ENCODE results near the gene ACOX1. TPM values are rescaled to one million over a fixed set of nuclear protein-coding genes. Genes with fewer than 3 reads are reported as not detected.

The ACOX1 gene
- total RNA-seq (27.7 and 43.0 TPM in 2 replicates), polyA plus RNA-seq (15.5 and 21.3 TPM in 2 replicates)

- H3K4me3 ChIP-seq = peak within 1 kb of the TSS; percentile 52
- H3K9me3 ChIP-seq (ENCODE audit: low read depth) = no peaks in the 10 kb centered on the region
- peak within 1 kb of the TSS; percentile 97 for H3K27ac ChIP-seq
- DNase-seq (ENCODE audit: low read depth in 1 of 2, low spot score in 1 of 2) = peak; percentile 98
- H3K36me3 ChIP-seq = no peaks in the 10 kb centered on the region
- H3K4me1 ChIP-seq (ENCODE audit: low read depth) = peaks cover 12% of the 10 kb centered on the region
- no peaks in the 10 kb centered on the region for H3K27me3 ChIP-seq
- peak; percentile 26 for TF ChIP-seq CTCF (IDR thresholded peaks at IDR 0.05; ENCODE audit: low read depth, low read length)
Measured at GRCh38 chr17:75978938-75979704, at the start of gene ACOX1, which contains the start of gene TEN1. Gene ACOX1, minus strand, starts transcription at chr17:75979166. Its CDS starts 93 bp downstream, at chr17:75979073. Gene TEN1, plus strand, starts transcription at chr17:75979240. Its CDS starts 6,953 bp downstream, at chr17:75986193.

GRCh38 chr17:76027159-76027839, 48.3 kb upstream of the ACOX1 start, which contains the start of gene EVPL:
Gene EVPL, minus strand, starts transcription at chr17:76027306. Its CDS starts 108 bp downstream, at chr17:76027198.
- no peak for DNase-seq (ENCODE audit: low read depth in 1 of 2, low spot score in 1 of 2)
- no peak for TF ChIP-seq CTCF (IDR thresholded peaks at IDR 0.05; ENCODE audit: low read depth, low read length)
- no peaks in the 10 kb centered on the region for H3K36me3 ChIP-seq
- H3K9me3 ChIP-seq (ENCODE audit: low read depth) = no peaks in the 10 kb centered on the region
- H3K27ac ChIP-seq = no peak within 1 kb of the TSS
- H3K4me3 ChIP-seq = no peak within 1 kb of the TSS
- peaks cover 12% of the 10 kb centered on the region for H3K4me1 ChIP-seq (ENCODE audit: low read depth)
- no peaks in the 10 kb centered on the region for H3K27me3 ChIP-seq

DNA sequence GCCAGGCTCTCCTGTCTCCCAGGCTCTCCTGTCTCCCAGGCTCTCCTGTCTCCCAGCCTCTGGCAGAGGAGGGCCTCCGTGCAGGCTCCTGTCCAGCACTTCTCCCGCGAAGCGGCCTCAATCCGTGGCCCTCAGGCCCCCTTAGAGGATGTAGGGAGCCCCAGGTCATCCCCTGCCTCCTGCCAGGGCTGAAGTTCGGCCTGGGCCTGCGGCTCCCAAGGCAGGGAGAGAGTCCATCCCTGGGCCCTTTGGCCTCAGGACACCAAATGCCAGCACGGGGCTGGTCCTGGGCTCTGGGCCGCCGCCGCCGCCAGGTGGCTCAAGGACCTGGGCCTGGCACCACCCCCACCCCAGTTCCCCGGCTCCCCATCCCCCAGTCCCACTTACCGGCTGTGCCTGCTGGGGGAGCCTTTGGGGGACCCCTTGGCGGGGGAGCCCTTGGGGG, 47.8 kb upstream of the ACOX1 start:
- no peak for DNase-seq (ENCODE audit: low read depth in 1 of 2, low spot score in 1 of 2)
- TF ChIP-seq CTCF (IDR thresholded peaks at IDR 0.05; ENCODE audit: low read depth, low read length) = no peak
- H3K4me1 ChIP-seq (ENCODE audit: low read depth) = peaks cover 12% of the 10 kb centered on the region
- H3K27me3 ChIP-seq = no peaks in the 10 kb centered on the region
- H3K36me3 ChIP-seq = no peaks in the 10 kb centered on the region
- no peak overlapping the region for H3K4me3 ChIP-seq
- no peaks in the 10 kb centered on the region for H3K9me3 ChIP-seq (ENCODE audit: low read depth)
- no peak overlapping the region for H3K27ac ChIP-seq

- Histone ChIP-seq H3K27me3 (no peaks in the 10 kb centered on the region), H3K4me3 (no peak overlapping the region), H3K9me3 (ENCODE audit: low read depth) (no peaks in the 10 kb centered on the region), H3K36me3 (no peaks in the 10 kb centered on the region), H3K27ac (no peak overlapping the region), H3K4me1 (ENCODE audit: low read depth) (peaks cover 12% of the 10 kb centered on the region)
- DNase-seq (ENCODE audit: low read depth in 1 of 2, low spot score in 1 of 2) = no peak
- TF ChIP-seq CTCF (IDR thresholded peaks at IDR 0.05; ENCODE audit: low read depth, low read length) = no peak
Measured at GRCh38 chr17:76025294-76025693, 46.3 kb upstream of the ACOX1 start.

GRCh38 chr17:76024353-76024752, 45.4 kb upstream of the ACOX1 start:
- Histone ChIP-seq H3K27ac (no peak overlapping the region), H3K4me1 (ENCODE audit: low read depth) (peaks cover 7% of the 10 kb centered on the region), H3K9me3 (ENCODE audit: low read depth) (no peaks in the 10 kb centered on the region), H3K27me3 (no peaks in the 10 kb centered on the region), H3K4me3 (no peak overlapping the region), H3K36me3 (no peaks in the 10 kb centered on the region)
- DNase-seq (ENCODE audit: low read depth in 1 of 2, low spot score in 1 of 2) = no peak
- no peak for TF ChIP-seq CTCF (IDR thresholded peaks at IDR 0.05; ENCODE audit: low read depth, low read length)

Measured in cardiac muscle cell (in vitro differentiated cells and primary cell).